ENCODE data around the gene IFITM2.
"Not testable (repeated sequence)": the region's sequence is repeated elsewhere in the genome, so short reads cannot be mapped to it uniquely, and the experiment has no call there.

Gene IFITM2

DNA sequence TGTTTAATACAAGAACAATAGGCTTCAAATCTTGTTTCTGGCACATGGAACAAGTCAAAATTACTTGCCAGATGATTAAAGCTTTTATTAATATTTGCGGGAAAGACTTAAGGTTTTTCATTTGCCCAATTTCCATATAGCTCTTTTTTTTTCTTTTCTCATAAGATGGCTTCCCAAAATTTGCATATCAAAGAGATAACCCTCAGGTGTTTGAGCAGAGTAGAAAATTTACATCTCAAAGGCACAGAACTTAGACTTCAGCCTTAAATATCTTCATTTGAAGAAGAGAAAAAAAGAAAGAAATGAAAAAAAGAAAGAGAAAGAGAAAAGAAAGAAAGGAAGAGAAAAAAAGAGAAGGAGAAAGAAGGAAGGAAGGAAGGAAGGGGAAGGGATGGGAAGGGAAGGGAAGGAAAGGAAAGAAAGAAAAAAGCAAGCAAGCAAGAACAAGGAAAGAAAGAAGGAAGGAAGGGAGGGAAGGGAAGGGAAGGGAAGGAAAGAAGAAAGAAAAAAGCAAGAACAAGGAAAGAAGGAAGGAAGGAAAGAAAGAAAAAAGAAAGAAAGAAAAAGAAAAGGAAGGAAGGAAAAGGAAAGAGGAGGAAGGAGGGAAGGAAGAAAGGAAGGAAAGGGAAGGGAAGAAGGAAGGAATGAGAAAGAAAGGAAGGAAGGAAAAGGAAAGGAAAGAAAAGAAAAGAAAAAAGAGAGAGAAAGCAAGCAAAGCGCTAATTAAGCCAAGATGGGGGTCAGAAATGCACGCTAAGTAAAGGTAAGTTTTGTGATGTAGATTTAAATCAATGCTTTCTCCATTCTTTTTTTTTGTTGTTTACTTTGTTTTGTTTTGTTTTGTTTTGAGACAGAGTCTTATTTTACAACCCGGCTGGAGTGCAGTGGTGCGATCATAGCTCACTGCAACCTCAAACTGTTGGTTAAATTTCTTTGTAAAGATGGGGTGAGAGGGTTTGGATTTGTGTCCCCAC, 33.2 kb downstream of the IFITM2 start:
- no peak for DNase-seq (ENCODE audit: low read depth)
- no peak for TF ChIP-seq MYC (IDR thresholded peaks at IDR 0.05; ENCODE audit: low read depth, low read length)
- TF ChIP-seq, protein P1, sequence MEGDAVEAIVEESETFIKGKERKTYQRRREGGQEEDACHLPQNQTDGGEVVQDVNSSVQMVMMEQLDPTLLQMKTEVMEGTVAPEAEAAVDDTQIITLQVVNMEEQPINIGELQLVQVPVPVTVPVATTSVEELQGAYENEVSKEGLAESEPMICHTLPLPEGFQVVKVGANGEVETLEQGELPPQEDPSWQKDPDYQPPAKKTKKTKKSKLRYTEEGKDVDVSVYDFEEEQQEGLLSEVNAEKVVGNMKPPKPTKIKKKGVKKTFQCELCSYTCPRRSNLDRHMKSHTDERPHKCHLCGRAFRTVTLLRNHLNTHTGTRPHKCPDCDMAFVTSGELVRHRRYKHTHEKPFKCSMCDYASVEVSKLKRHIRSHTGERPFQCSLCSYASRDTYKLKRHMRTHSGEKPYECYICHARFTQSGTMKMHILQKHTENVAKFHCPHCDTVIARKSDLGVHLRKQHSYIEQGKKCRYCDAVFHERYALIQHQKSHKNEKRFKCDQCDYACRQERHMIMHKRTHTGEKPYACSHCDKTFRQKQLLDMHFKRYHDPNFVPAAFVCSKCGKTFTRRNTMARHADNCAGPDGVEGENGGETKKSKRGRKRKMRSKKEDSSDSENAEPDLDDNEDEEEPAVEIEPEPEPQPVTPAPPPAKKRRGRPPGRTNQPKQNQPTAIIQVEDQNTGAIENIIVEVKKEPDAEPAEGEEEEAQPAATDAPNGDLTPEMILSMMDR (IDR thresholded peaks at IDR 0.05; ENCODE audit: low read depth, low read length) = no peak
- TF ChIP-seq POLR2A (IDR thresholded peaks at IDR 0.05; ENCODE audit: extremely low read depth, insufficient read length) = no peak
- TF ChIP-seq, protein P2, sequence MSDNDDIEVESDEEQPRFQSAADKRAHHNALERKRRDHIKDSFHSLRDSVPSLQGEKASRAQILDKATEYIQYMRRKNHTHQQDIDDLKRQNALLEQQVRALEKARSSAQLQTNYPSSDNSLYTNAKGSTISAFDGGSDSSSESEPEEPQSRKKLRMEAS (IDR thresholded peaks at IDR 0.05; ENCODE audit: low read depth, low read length) = no peak
- H3K4me3 ChIP-seq (ENCODE audit: low read depth, low read length) = no peak overlapping the region

DNA sequence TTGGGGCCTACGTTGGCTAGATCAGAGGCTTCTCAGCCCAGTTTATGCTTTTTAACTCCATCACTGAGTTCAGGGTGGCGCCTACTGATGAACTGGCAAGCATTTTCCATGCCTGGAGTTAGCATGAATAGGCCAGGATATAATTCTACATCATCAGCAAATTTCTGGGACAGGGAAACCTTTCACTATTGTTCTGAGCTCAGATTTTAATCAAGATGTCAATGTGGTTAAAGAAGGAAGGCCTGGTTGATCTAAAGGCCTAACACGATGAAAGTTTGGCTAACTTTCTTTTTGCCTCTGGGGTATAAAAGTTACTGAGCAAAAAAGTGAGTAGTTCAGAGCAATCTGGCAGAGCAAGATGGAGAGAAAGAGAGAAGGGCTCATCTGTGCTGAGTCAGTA, 34.7 kb downstream of the IFITM2 start:
- no peak overlapping the region for H3K4me3 ChIP-seq (ENCODE audit: low read depth, low read length)
- no peak for DNase-seq (ENCODE audit: low read depth)
- TF ChIP-seq POLR2A (IDR thresholded peaks at IDR 0.05; ENCODE audit: extremely low read depth, insufficient read length) (no peak), MYC (IDR thresholded peaks at IDR 0.05; ENCODE audit: low read depth, low read length) (no peak)
- TF ChIP-seq, protein P1 (IDR thresholded peaks at IDR 0.05; ENCODE audit: low read depth, low read length) = no peak
- TF ChIP-seq, protein P2 (IDR thresholded peaks at IDR 0.05; ENCODE audit: low read depth, low read length) = no peak

DNA sequence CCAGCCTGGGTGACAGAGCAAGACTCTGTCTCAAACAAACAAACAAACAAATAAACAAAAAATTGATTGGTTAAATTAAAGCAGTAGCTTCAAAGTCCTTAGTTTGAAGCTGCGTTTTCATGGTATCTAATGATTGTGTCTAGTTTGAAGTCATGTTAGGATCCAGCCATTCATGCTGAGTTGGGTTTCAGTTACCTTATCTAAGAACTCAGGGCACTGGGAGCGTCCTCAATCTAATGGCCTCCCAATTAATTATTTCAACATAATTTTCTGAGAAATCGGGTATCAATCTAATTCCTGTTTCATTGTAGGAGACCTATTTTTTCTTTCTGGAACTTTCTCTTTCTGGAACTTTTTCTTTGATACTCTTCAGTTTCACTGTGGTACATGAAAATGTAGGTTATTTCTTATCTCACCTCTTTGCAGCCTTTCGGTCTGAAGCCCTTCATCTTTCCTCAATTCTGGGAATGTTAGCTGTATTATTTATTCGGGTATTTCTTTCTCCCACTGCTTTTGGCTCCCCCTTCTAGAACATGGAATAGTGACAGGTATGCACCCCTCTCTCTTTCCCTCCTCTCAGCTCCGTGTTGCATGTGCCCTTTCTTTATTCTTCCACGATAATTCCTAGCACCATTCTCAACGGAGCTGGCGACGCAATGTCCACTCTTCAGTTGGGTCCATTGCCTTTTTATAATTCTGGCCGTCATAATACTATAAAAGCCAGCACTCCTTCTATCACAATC, 37.4 kb downstream of the IFITM2 start:
- DNase-seq (ENCODE audit: low read depth) = no peak
- TF ChIP-seq, protein P2 (IDR thresholded peaks at IDR 0.05; ENCODE audit: low read depth, low read length) = no peak
- no peak for TF ChIP-seq POLR2A (IDR thresholded peaks at IDR 0.05; ENCODE audit: extremely low read depth, insufficient read length)
- TF ChIP-seq, protein P1 (IDR thresholded peaks at IDR 0.05; ENCODE audit: low read depth, low read length) = no peak
- TF ChIP-seq MYC (IDR thresholded peaks at IDR 0.05; ENCODE audit: low read depth, low read length) = no peak
- no peak overlapping the region for H3K4me3 ChIP-seq (ENCODE audit: low read depth, low read length)

DNA sequence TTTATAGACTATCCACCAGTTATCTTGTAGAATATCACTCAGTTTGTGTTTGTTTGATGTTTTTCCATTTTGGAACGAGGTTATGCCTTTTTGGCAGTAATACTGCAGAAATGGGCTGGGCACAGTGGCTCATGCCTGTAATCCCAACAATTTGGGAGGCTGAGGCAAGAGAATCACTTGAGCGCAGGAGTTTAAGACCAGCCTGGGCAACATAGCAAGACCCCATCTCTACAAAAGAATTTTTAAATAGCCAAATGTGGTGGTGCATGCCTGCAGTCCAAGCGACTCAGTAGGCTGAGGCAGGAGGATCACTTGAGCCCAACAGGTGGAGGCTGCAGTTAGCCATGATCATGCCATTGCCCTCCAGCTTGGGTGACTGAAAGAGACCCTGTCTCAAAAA, 38.9 kb downstream of the IFITM2 start:
- DNase-seq (ENCODE audit: low read depth) = no peak
- H3K4me3 ChIP-seq (ENCODE audit: low read depth, low read length) = no peak overlapping the region
- TF ChIP-seq, protein P1 (IDR thresholded peaks at IDR 0.05; ENCODE audit: low read depth, low read length) = no peak
- TF ChIP-seq, protein P2 (IDR thresholded peaks at IDR 0.05; ENCODE audit: low read depth, low read length) = no peak
- TF ChIP-seq POLR2A (IDR thresholded peaks at IDR 0.05; ENCODE audit: extremely low read depth, insufficient read length) (no peak), MYC (IDR thresholded peaks at IDR 0.05; ENCODE audit: low read depth, low read length) (no peak)

DNA sequence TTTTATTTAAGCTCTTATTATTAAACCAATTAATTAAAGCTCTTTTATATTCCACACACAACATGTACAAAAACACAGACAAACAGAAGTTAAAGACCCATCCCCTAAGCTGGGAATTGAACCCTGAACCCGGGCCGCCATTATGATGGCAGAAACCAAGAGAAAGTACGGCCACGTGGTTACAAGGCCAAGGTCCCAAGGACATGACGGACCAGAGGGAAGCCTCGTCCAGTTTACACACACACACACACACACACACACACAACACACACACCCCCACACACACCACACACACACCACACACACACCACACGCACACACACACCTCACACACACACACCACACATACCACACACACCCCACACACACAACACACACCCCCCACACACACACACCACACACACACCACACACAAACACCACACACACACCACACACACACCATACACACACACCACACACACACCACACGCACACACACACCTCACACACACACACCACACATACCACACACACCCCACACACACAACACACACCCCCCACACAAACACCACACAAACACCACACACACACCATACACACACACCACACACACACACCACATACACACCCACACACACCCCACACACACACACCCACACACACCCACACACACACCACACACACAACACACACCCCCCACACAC, 41.8 kb downstream of the IFITM2 start:
- H3K4me3 ChIP-seq (ENCODE audit: low read depth, low read length); DNase-seq (ENCODE audit: low read depth): not testable (repeated sequence)

DNA sequence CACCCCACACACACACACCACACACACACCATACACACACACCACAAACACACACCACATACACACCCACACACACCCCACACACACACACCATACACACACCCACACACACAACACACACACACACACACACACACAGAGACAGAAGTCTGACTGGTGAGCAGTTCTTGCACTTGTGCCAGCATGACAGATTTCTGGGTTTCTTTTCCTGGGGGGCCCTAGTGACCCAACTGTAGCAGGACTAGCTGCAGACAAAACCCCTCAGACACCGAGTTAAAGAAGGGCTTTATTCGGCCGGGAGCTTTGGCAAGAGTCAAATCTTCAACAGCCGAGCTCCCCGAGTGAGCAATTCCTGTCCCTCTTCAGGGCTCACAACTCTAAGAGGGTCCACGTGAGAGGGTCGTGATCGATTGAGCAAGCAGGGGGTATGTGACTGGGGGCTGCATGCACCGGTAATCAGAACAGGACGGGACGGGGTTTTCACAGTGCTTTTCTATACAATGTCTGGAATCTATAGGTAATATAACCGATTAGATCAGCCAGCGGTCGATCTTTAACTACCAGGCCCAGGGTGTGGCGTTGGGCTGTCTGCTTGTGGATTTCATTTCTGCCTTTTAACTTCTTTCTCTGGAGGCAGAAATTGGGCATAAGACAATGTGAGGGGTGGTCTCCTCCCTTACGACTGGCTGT, 42.6 kb downstream of the IFITM2 start:
- peak overlapping the region; percentile 9 for H3K4me3 ChIP-seq (ENCODE audit: low read depth, low read length)
- DNase-seq (ENCODE audit: low read depth) = peak; percentile 43
